Amniotic epithelial cell (primary cell): ENCODE data around the gene HSPA1A.
"Not testable (repeated sequence)": the region's sequence is repeated elsewhere in the genome, so short reads cannot be mapped to it uniquely, and the experiment has no call there.

Source experiments
- DNase-seq: peaks from one replicate; pipeline ENCODE4 v3.0.0-alpha.2; 2010; ENCODE audit warnings: low read depth

Gene HSPA1A

GRCh38 chr6:31836474-31837368, 21.4 kb downstream of the HSPA1A start:
- peak; percentile 41 for DNase-seq

- DNase-seq, result no peak
These were observed 22.2 kb downstream of the HSPA1A start for GRCh38 chr6:31837369-31838113.

- not testable (repeated sequence) for DNase-seq
These were observed 22.8 kb downstream of the HSPA1A start for GRCh38 chr6:31838114-31838553.

GRCh38 chr6:31838968-31839367, 23.6 kb downstream of the HSPA1A start:
- DNase-seq, result no peak

- not testable (repeated sequence) for DNase-seq
These were observed 24.4 kb downstream of the HSPA1A start for GRCh38 chr6:31839779-31840126.

- DNase-seq, result no peak
These were observed 26.7 kb downstream of the HSPA1A start for GRCh38 chr6:31842053-31842452.

- no peak for DNase-seq
These were observed 29.2 kb downstream of the HSPA1A start for GRCh38 chr6:31844507-31844906.

GRCh38 chr6:31847276-31847978, 32.1 kb downstream of the HSPA1A start:
- DNase-seq, result no peak

GRCh38 chr6:31850765-31851484, 35.6 kb downstream of the HSPA1A start:
- no peak for DNase-seq

- DNase-seq, result peak; percentile 40
These were observed 36.1 kb downstream of the HSPA1A start for GRCh38 chr6:31851485-31851832.

GRCh38 chr6:31851980-31852718, 36.8 kb downstream of the HSPA1A start:
- not testable (repeated sequence) for DNase-seq

GRCh38 chr6:31857774-31858173, 42.4 kb downstream of the HSPA1A start:
- DNase-seq, result not testable (repeated sequence)

GRCh38 chr6:31858707-31859106, 43.4 kb downstream of the HSPA1A start:
- DNase-seq, result no peak

- DNase-seq, result no peak
These were observed 44.6 kb downstream of the HSPA1A start for GRCh38 chr6:31859923-31860322.

GRCh38 chr6:31860349-31860748, 45.0 kb downstream of the HSPA1A start:
- no peak for DNase-seq

GRCh38 chr6:31861150-31861549, 45.8 kb downstream of the HSPA1A start:
- no peak for DNase-seq

GRCh38 chr6:31861919-31862343, 46.6 kb downstream of the HSPA1A start:
- no peak for DNase-seq

- peak; percentile 100 for DNase-seq
These were observed 47.2 kb downstream of the HSPA1A start, which contains the start of gene NEU1 for GRCh38 chr6:31862344-31863235. Gene NEU1 (minus strand): TSS chr6:31862821. CDS start chr6:31862776, 45 bp downstream.

GRCh38 chr6:31864123-31864562, 48.8 kb downstream of the HSPA1A start:
- not testable (repeated sequence) for DNase-seq

- DNase-seq, result no peak
These were observed 49.5 kb downstream of the HSPA1A start for GRCh38 chr6:31864818-31865204.
